PFSK-1 (cell line): ENCODE measurements around the gene EPAS1.

Source experiments
- FOXP2 ChIP-seq: optimal IDR thresholded peaks from 2 replicates; pipeline ENCODE3; 2011; ENCODE audit warnings: borderline replicate concordance, control low read depth, inconsistent platforms; ENCODE audit not compliant: insufficient read depth; ENCODE audit errors: extremely low read length, extremely low read depth
- POLR2AphosphoS5 ChIP-seq: IDR thresholded peaks from 2 replicates; pipeline ENCODE4 v1.6.1; 2012; ENCODE audit warnings: low read depth, mild to moderate bottlenecking, control low read depth, low read length, moderate library complexity
- SIN3A ChIP-seq: IDR thresholded peaks from 2 replicates; pipeline ENCODE4 v1.6.1; 2012; ENCODE audit warnings: mild to moderate bottlenecking, low read length, moderate library complexity, borderline replicate concordance; ENCODE audit not compliant: insufficient read depth
- TAF1 ChIP-seq: IDR thresholded peaks from 2 replicates; pipeline ENCODE4 v1.6.1; 2012; ENCODE audit warnings: low read length, control low read depth, borderline replicate concordance; ENCODE audit not compliant: insufficient read depth
- TF ChIP-seq, protein P1 (sequence below), 2 experiments: IDR thresholded peaks; 2 replicates each; pipeline versions ENCODE4 v1.6.1 to v1.8.0; 2011 to 2012; ENCODE audit warnings: low read depth in 2 of 2, low read length in 2 of 2, control low read depth in 1 of 2, inconsistent platforms in 1 of 2, mild to moderate bottlenecking in 1 of 2, moderate library complexity in 1 of 2; ENCODE audit not compliant: insufficient read depth in 1 of 2

The EPAS1 gene

DNA sequence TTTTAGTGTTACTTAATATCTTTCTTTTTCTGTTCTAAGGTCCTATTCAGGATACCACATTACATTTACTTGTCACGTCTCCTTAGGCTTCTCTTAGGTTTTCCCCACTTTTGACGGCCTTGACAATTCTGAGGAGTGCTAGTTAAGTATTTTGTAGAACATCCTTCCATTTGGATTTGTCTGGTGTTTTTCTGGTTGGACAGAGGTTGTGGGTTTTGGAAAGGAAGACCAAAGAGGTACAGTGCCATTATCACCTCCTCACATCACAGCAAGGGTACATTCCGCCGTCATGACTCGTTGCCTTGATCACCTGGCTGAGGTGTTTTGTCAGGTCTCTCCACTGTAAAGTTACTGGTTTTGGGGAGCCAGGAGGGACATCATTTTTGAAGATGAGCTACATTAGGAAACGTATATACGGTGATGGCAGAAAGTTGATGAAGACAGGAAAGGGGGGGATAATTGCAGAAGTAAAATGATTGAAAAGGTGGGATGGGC is 93.7 kb downstream of the EPAS1 start:
- no peak for TF ChIP-seq TAF1
- no peak for TF ChIP-seq SIN3A
- no peak for TF ChIP-seq FOXP2
- TF ChIP-seq, protein P1, sequence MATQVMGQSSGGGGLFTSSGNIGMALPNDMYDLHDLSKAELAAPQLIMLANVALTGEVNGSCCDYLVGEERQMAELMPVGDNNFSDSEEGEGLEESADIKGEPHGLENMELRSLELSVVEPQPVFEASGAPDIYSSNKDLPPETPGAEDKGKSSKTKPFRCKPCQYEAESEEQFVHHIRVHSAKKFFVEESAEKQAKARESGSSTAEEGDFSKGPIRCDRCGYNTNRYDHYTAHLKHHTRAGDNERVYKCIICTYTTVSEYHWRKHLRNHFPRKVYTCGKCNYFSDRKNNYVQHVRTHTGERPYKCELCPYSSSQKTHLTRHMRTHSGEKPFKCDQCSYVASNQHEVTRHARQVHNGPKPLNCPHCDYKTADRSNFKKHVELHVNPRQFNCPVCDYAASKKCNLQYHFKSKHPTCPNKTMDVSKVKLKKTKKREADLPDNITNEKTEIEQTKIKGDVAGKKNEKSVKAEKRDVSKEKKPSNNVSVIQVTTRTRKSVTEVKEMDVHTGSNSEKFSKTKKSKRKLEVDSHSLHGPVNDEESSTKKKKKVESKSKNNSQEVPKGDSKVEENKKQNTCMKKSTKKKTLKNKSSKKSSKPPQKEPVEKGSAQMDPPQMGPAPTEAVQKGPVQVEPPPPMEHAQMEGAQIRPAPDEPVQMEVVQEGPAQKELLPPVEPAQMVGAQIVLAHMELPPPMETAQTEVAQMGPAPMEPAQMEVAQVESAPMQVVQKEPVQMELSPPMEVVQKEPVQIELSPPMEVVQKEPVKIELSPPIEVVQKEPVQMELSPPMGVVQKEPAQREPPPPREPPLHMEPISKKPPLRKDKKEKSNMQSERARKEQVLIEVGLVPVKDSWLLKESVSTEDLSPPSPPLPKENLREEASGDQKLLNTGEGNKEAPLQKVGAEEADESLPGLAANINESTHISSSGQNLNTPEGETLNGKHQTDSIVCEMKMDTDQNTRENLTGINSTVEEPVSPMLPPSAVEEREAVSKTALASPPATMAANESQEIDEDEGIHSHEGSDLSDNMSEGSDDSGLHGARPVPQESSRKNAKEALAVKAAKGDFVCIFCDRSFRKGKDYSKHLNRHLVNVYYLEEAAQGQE (IDR thresholded peaks at IDR 0.05; ENCODE audit: insufficient read depth in 1 of 2, low read depth in 2 of 2, low read length in 2 of 2), result no peak
- no peak for TF ChIP-seq POLR2AphosphoS5

DNA sequence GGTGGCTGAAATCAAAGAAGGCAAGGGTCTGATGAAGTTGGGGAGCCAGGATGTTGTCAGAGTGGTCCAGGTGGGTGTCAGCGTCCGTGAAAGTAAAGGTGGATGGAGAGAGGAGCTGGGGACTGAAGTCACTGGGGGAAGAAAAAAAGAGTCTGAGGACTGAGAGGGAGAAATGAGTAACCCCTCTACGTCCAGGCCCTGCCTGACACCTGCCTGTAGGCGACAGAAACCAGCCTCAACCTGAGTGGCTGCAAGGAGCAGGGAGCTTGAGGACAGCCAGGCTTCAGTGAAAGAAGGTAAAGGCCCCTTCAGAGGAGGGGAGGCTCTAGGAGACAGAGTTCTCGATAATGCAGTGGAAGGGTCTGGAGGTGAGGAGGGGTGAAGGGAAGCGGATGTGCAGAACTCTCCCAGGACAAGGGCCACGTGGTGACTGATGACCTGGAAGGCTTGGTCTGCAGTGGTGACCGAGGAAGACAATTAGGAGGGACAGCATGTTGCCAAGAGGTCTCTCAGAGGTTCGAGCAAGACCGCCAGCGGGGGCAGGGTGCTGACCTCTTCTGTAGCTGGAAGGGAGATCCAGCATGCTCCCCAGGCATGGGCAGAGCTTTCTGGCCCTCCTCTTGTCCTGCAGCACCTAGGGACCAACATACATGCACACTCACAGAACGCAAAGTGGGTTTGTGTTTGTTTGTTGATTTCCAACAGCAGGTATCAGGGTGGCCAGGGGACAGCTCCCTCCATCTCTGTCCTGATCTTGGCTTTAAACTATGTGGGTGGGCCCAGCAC is 95.5 kb downstream of the EPAS1 start:
- no peak for TF ChIP-seq POLR2AphosphoS5
- TF ChIP-seq SIN3A, result no peak
- TF ChIP-seq, protein P1 (IDR thresholded peaks at IDR 0.05; ENCODE audit: insufficient read depth in 1 of 2, low read depth in 2 of 2, low read length in 2 of 2), result no peak
- no peak for TF ChIP-seq FOXP2
- TF ChIP-seq TAF1, result no peak

DNA sequence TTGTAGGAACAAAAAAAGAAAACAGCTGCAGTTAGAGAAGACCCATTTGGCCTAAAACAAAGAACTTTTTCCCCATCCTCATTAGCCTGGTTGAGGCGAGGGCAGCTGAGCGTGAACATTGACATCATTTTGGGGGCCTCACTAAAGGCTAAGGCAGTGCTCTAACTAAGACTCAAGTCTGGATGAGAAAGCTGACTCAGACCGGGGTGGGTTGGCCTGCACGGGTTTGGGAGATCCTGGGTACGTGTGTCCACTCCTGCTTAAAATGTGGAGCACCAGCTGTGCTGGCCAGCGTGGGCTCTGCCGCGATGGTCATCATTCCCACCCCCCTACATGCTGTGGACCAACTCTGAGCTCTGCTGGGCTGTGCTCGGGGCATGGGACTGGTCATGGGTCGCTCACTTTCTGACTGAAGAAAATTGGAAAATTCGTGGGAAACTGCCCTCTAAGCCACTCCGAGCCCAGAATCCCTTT is 96.2 kb downstream of the EPAS1 start:
- TF ChIP-seq FOXP2 (no peak), SIN3A (no peak), TAF1 (no peak), POLR2AphosphoS5 (no peak)
- TF ChIP-seq, protein P1 (IDR thresholded peaks at IDR 0.05; ENCODE audit: insufficient read depth in 1 of 2, low read depth in 2 of 2, low read length in 2 of 2), result no peak

DNA sequence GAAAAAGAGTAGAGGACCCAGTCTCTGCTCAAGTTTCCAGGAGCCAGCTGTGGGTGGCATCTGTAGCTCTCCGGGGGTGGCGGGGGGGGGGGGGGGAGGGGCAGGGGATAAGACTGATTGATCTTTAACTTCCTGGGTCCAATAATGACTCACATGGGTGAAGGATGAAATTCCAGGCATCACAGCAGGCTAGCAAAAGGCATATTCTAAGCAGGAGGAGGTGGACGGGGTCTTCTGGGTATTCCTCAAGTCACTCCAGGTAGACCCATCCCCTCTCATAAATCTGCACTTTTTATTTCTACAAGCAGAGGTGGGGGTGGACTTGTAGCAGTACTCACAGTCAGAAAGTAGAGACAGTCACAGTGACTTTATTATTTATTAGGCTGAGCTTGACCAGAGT is 96.7 kb downstream of the EPAS1 start:
- TF ChIP-seq TAF1, result no peak
- TF ChIP-seq, protein P1 (IDR thresholded peaks at IDR 0.05; ENCODE audit: insufficient read depth in 1 of 2, low read depth in 2 of 2, low read length in 2 of 2), result no peak
- TF ChIP-seq SIN3A, result no peak
- TF ChIP-seq FOXP2, result no peak
- TF ChIP-seq POLR2AphosphoS5, result no peak
